A204.1 (cell line): ENCODE measurements around the gene IL17REL.

Experiments used
- FAIRE-seq: peaks from 2 replicates; lab custom pipeline; 2012; peaks lifted over from hg19 to GRCh38; lab: Jason Lieb, UNC

IL17REL gene

DNA sequence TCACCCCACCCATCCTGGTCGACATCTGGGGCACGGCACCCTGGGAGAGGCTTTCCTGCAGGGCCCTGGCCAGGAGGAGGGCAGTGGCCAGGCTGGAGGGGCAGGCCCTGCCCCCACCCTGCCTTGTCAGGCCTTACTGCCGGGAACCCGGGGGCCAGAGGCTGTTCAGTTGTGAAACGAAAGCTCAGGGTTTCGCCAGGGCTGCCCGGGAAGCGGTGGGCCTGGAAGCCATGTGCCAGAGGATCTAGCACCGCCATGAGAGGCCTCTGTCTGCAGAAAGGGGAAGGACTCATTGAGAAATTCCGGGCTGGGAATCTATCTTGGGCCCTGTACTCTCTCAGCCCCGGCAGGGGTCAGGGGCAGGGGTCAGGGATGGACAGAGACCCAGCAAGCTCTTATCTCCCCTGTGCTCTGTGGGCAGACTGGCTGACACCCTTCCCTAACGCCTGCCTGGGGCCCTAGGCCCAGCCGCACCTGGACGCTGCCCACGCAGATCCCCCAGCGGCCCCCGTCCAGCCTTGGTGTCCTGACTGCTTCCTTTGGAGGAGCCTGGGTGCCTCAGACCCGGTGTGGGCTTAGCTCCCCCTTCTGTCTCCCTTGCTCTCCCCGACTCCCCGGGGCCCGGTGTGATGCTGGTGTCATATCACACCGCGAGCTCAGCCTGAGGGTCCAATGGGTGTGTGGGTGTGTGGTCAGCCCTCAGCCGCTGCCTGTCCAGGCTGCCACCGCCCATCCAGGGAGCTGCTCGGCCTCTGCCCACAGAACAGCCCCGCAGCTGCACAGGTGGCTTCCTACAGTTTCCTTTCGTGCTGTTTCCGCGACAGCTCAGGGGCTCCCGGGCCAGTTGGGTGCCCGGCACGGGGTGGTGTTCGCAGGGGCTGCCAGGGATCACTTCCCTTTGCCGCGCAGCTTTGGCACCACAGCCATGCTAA lies 45.5 kb downstream of the IL17REL start:
- no peak for FAIRE-seq

DNA sequence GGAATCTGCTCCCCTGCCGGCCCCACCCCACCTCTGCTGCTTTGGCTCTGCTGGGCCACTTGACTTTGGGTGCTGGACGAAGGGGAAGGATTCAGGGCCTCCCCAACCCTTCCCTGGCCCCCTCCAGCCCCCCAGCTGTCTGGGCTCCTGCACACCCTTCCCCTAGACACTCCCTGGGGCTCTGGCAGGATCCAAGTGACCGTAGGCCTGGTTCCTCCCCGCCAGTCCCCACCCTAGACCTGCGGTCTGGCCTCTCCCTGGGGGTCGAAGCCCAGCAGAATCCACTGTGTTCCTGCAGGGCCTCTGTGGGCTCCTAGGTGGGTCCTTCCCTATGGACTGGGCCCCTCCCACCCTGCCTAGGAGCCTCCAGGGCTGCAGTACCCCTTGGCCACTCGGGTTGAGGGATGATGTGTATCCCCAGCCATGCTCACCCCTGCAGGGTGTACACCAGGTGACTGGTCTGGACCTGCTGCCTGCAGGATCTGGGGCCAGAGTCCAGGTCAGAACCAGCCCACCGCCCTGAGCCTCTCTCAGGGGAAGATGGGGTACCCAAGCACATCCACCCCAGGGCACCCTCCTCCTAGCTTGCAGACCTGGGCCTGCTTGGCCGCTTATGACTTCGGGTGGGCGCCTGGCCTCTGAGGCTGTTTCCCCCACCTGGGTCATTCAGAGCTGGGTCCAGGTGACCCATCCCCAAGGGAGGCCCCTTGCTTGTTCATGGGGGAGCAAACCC lies 46.4 kb downstream of the IL17REL start:
- no peak for FAIRE-seq

DNA sequence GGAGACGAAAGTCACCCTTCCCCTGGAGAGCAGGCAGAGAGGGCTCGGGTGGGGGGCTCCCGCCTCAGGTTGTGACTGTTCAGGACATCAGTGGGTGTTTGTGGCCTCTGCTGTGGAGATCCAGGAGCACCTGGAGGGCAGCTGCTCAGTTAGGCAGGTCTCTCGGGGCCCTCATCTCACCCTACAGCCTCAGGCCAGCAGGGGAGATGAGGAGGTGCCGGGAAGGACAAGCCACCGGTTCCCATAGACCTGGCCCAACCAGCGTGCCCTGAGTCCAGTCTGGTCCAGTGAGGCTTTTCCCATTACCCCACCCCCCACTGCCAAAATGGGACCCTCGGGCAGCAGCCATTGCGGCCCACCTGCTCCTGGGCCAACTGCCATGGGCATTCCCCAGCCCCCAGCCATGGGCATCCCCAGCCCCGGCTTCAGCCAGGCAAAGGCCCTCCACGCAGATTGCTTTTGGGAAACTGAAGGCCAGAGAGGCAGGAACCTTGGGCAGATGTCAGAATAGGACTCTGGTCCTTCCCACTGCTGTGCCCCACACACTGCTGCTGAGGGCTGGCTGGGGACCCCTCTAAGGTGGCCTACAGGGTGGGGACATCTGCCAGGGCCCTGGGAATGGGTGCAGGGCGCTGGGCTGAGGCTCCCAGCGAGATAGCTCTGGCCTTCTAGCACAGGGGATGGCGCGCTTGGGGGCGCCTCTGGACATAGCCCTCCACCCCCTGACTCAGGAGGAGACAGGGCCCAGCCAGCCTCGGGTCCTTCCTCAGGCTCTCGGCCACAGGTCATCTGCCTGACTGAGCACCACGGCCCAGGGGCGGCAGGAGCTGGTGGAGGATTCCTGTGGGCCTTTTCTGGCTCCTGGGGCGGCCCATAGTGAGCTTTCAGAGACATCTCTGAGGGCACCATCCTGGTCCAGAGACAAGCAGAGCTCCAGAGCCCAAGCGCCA lies 47.2 kb downstream of the IL17REL start:
- FAIRE-seq, result no peak

DNA sequence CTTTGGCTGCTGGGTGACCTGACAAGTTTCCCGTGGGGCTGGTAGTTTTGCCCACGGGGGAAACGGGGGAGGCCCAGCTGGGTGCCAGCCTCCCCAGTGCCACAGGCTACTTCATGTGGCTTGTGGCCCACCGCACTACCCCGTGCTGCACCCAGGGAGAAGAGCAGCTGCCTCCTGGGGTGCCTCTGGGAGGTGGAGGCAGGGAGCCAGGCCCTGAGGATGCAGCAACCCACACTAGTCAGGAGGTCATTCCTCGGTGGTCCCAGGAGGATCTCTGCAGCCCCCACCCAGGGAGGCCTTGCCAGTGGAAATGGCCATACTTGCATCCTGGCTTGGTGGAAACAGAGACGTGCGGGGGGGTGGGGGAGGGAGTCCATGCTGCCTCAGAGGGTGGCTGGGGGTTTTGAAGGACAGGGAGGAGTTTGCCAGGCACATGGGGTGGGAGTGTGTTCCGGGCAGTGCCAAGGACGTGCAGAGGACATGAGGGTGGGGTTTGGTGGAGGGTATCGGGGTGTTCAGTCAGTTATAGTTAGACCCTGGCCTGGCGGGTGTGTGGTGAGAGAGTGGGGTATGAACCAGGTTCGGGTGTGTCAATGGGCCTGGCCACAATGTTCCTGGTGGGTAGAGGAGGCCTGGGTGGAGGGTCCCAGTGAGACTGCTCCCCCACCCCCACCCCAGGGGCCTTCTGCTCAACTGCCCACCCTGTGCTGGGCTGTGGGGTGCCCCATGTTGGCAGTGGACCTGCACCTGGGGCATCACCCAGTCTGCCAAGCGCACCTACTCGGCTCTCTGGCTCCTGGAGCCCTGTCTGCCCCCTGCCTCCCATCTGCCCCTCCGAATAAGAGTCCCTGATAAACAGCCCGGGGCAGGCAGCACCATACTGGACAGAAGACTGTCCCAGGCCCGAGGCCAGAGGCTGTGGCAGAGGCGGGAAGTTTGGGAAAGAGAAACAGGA lies 48.2 kb downstream of the IL17REL start:
- no peak for FAIRE-seq

DNA sequence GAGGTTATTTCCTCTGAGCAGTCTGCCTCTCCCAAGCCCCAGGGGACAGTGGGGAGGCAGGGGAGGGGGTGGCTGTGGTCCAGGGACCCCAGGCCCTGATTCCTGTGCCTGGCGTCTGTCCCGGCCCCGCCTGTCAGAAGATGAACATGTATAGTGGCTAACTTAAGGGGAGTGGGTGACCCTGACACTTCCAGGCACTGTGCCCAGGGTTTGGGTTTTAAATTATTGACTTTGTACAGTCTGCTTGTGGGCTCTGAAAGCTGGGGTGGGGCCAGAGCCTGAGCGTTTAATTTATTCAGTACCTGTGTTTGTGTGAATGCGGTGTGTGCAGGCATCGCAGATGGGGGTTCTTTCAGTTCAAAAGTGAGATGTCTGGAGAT lies 48.9 kb downstream of the IL17REL start:
- no peak for FAIRE-seq

DNA sequence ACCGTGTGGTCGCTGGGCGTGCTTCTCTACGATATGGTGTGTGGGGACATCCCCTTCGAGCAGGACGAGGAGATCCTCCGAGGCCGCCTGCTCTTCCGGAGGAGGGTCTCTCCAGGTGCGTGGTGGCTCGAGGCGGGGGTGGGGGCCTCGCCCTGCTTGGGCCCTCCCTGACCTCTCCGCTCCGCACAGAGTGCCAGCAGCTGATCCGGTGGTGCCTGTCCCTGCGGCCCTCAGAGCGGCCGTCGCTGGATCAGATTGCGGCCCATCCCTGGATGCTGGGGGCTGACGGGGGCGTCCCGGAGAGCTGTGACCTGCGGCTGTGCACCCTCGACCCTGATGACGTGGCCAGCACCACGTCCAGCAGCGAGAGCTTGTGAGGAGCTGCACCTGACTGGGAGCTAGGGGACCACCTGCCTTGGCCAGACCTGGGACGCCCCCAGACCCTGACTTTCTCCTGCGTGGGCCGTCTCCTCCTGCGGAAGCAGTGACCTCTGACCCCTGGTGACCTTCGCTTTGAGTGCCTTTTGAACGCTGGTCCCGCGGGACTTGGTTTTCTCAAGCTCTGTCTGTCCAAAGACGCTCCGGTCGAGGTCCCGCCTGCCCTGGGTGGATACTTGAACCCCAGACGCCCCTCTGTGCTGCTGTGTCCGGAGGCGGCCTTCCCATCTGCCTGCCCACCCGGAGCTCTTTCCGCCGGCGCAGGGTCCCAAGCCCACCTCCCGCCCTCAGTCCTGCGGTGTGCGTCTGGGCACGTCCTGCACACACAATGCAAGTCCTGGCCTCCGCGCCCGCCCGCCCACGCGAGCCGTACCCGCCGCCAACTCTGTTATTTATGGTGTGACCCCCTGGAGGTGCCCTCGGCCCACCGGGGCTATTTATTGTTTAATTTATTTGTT lies 49.6 kb downstream of the IL17REL start:
- FAIRE-seq, result no peak

DNA sequence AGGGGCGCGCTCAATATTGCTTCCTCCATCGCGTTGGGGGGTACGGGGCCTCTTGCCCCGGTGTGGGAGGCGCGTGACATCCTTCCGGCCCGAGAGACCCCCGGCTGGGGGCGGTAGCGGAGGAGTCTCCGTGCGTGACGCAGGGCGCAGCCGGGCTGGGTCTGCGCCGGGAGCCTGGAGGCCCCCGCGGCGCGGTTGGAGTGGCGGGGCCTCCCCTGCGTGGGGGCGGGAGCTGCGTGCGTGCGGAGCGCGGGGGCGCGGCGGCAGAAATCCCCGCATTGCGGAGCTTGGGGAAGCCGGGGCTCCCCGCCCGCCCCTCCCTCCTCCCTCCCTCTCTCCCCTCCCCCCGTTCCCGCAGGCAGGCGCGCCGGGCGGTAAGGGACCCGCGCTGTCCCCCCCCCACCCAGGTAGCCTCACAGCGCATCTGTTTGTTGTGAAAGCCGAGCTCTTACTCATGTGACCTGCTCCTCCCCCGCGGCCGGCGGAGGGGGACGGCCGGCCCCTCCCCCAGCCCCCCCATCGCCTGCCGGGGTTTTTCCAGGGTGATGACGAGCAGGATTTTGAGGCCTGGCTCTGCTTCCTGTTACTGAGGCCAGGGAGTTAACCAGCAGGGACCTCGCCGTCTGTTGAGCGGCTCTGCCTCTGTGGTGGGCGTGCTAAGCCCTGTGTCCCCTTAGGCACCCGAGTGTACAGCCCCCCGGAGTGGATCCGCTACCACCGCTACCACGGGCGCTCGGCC lies 50.4 kb downstream of the IL17REL start:
- FAIRE-seq, result no peak

DNA sequence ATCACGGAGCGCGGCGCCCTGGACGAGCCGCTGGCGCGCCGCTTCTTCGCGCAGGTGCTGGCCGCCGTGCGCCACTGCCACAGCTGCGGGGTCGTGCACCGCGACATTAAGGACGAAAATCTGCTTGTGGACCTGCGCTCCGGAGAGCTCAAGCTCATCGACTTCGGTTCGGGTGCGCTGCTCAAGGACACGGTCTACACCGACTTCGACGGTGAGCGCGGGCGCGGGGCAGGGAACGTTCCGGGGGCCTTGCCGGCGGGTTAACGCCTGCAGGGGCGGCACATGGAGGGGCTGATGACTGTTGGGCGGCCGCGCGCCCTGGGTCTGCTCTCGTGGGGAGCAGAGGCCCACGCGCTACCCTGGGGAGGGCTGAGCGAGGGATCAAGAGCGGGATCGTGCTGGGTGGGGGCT lies 51.0 kb downstream of the IL17REL start:
- no peak for FAIRE-seq

DNA sequence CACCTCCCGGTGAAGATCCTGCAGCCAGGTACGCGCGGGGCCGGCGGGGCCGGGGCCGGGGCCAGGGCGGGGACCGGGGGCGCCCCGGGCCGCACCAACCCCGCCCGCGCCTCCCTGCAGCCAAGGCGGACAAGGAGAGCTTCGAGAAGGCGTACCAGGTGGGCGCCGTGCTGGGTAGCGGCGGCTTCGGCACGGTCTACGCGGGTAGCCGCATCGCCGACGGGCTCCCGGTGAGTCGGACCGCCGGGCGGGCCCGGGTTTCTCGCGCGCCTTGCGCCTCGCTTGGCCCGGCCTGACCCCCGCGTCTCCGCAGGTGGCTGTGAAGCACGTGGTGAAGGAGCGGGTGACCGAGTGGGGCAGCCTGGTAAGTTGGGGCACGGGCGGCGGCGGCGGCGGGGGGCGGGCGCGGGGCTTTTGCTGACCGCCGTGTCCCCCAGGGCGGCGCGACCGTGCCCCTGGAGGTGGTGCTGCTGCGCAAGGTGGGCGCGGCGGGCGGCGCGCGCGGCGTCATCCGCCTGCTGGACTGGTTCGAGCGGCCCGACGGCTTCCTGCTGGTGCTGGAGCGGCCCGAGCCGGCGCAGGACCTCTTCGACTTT lies 51.5 kb downstream of the IL17REL start:
- no peak for FAIRE-seq

DNA sequence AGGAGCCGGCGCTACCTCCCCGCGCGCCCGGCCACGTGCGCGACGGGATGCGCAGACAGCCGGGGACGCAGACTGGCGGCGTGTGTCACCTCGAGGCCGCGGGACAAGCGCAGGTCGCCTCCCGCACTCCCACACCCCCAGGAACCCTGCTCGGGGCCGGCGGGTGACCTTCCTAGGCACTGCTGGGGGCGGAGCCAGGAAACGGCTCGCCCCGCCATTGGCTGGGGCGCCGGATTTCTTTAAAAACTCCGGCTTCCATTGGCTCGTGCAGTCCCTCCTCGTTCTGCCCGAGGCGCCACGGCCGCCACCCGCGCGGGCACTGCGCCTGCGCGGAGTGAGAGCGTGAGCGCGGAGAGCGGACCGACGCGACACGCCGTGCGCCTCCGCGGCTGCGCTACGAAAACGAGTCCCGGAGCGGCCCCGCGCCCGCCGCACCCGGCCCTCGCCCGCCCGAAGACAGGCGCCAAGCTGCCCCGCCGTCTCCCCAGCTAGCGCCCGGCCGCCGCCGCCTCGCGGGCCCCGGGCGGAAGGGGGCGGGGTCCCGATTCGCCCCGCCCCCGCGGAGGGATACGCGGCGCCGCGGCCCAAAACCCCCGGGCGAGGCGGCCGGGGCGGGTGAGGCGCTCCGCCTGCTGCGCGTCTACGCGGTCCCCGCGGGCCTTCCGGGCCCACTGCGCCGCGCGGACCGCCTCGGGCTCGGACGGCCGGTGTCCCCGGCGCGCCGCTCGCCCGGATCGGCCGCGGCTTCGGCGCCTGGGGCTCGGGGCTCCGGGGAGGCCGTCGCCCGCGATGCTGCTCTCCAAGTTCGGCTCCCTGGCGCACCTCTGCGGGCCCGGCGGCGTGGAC lies 52.2 kb downstream of the IL17REL start, which contains the start of gene PIM3:
Gene PIM3 (plus strand): TSS at position 614 of the 846 bp plus-strand sequence. CDS start 176 bp downstream, at position 790.
- FAIRE-seq, result peak; percentile 62

DNA sequence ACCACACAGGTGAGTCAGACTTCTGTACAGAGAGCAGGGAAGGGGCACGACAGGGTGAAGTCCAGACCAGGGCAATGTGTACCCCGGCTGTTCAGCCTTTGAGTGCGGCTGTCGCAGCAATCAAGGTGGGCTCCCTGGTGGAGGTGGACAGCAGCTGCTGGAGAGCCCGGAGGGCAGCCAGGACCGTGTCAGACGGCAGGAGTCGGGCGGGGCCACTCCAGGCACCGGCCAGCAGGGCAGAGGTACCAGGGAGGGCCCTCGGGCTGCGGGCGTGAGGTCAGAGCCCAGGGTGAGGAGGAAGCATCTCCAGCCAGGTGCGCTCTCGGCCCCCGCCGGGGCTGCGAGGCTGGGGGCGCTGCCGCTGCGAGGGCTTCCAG lies 52.8 kb downstream of the IL17REL start:
- FAIRE-seq, result no peak

DNA sequence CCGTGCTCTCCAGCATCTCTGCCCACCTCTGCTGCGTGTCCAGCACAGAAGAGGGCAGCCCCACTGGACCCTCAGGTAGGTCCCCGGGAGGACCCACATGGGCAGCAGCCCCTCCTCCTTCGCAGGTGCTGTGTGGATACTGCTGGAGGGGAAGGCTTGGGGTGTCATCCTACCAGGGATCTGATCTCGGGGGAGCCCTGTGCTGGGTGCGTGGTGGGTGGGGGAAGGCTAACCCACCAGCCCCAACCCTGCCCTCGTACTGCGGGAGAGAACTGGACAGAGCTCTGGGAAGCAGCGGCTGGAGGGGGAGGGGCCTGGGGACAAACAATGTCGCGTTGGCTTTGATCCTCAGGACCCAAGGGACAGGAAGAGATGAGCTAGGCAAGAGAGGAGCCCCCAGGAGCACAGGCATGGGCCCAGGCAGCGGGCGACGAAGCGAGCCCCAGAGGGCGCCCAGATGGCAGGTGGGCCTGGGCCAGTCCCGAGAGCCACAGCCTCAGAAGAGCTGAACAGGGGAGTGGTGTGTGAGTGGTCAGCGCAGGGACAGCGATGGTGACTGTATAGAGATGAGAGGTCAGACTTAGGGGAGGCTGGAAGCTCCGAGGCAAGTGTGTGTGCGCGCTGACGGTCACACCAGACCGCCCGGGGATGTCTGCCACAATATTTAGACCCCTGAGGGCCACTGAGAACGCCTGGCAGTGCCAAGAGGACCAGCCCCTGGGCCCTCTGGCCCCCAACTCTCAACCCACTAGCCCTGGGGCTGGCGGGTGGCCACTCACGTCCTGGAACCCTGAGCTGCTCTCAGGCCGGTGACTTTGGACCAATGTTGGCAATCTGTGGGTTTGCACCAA lies 53.4 kb downstream of the IL17REL start:
- no peak for FAIRE-seq

DNA sequence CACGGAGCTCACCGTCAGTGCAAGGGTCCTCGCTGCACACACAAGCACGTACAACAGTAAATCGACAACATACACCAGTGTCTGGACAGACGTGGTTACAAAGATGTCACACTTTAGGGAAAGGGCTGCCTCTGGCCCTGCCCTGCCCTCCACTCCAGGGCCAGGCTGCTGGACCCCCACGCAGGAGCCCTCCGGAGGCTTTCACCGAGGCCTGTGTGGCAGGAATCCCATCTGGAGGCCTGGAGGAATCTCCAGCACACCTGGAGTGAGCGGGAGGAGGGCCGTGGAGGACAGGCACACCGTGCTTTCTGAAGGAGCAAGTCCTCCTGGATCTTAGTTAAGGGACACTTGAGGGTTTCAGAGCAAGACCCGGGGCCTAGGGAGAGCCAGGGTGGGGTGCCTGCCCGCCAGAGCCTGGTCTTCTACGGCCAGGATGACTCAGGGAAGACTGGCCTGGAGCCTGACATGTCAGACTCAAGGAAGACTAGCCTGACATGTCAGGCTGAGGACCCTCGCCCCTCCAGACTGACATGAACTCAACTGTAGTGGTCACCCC lies 54.1 kb downstream of the IL17REL start:
- no peak for FAIRE-seq

DNA sequence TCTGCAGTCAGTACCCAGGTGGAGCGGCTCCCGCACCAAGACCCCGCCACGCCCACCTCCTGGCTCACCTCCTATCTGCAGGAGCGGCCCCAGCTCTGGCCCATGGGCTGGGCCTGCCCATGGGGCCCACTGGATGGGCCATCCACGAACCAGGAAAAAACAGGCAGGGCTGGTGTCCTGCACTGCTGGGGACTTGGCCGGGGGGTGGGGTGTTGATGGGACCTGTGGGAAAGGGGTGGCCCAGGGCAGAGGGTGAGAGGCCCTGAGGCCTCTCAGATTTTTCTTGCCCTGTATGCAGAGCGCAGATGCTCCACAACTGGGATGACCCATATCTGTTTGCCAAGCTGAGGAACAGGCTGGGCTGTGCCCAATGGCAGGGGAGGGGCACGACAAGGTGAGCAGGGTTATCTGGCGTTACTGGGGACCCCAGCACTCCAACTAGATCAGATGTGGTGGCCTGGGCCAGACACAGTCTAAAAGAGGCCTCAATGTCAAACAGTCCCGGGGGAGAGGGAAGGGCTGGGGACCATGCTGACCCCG lies 54.7 kb downstream of the IL17REL start:
- no peak for FAIRE-seq

DNA sequence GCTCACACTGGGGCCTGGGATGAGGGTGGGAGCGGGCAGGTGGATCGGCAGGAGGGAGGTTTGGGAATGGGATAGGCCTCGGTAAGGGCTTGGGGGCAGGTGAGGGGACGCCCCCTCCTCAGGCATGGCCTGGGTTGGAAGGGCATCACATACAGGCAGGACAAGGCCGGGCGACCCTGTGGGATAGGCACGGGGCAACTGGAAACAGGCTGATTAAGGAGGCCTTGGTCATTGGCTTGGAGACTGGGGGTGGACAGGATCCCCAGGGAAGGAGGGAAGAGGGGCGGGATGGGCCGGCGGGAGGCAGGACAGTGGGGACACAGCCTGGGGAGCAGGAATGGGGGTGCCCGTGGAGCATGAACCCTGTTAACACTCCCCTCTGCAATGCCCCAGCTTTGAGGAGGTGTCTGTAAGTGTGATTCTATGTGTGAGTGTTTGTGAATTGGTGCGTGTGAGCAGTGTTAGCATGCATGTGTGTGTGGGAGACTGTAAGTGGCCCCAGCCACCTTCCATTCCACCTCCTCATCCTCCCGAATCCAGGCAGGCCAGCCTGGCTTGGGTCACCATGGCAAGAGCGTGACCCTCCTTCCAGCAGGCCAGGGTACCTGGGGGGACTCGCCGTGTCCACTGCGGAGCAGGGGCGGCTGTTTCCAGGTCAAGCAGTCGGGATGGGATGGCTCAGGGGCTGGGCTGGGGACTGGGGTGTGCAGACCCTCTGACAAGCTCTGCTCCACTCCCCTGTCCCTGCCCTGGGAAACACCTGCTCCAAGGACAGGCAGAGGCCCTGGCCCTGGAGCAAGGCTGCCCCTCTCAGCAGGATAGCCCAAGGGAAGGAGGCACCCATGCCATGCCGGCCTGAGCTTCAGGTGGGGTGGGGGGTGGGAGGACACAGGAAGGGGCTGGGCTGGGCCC lies 55.4 kb downstream of the IL17REL start:
- FAIRE-seq, result no peak
